PC-9 (cell line): ENCODE measurements around the gene HPS1.

Experiments used
- EZH2 ChIP-seq: fragments of 200-600 bp; sonication (generic); IDR thresholded peaks from 2 replicates; pipeline ENCODE4 v1.8.0; 2017; ENCODE audit warnings: antibody characterized with exemption, low read depth
- TF ChIP-seq, protein P1 (sequence below): fragments of 200-600 bp; sonication (generic); conservative IDR thresholded peaks from 2 replicates; pipeline ENCODE4 v1.6.1; 2017; ENCODE audit warnings: mixed run types, antibody characterized with exemption, mild to moderate bottlenecking, moderate library complexity

GRCh38 chr10:98420786-98421185 is 25.9 kb downstream of the HPS1 start:
- TF ChIP-seq, protein P1, sequence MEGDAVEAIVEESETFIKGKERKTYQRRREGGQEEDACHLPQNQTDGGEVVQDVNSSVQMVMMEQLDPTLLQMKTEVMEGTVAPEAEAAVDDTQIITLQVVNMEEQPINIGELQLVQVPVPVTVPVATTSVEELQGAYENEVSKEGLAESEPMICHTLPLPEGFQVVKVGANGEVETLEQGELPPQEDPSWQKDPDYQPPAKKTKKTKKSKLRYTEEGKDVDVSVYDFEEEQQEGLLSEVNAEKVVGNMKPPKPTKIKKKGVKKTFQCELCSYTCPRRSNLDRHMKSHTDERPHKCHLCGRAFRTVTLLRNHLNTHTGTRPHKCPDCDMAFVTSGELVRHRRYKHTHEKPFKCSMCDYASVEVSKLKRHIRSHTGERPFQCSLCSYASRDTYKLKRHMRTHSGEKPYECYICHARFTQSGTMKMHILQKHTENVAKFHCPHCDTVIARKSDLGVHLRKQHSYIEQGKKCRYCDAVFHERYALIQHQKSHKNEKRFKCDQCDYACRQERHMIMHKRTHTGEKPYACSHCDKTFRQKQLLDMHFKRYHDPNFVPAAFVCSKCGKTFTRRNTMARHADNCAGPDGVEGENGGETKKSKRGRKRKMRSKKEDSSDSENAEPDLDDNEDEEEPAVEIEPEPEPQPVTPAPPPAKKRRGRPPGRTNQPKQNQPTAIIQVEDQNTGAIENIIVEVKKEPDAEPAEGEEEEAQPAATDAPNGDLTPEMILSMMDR, result no peak
- no peak for TF ChIP-seq EZH2
